Non-pigmented ciliary epithelial cell (primary cell): ENCODE measurements around the gene PDE2A.
"Not testable (repeated sequence)": the region's sequence is repeated elsewhere in the genome, so short reads cannot be mapped to it uniquely, and the experiment has no call there.

Experiments used
- DNase-seq: peaks from one replicate; pipeline ENCODE4 v3.0.0-alpha.2; 2010; ENCODE audit warnings: low read depth

The PDE2A gene

GRCh38 chr11:72576661-72577060, 97.6 kb downstream of the PDE2A start:
- no peak for DNase-seq

GRCh38 chr11:72576243-72576595, 98.0 kb downstream of the PDE2A start:
- DNase-seq, result no peak

GRCh38 chr11:72575533-72576242, 98.5 kb downstream of the PDE2A start:
- no peak for DNase-seq

GRCh38 chr11:72574548-72575460, 99.4 kb downstream of the PDE2A start:
- no peak for DNase-seq

GRCh38 chr11:72573855-72574445, 100.3 kb downstream of the PDE2A start:
- DNase-seq, result no peak

GRCh38 chr11:72573072-72573854, 101.0 kb downstream of the PDE2A start:
- DNase-seq, result no peak

- DNase-seq, result not testable (repeated sequence)
These were observed 101.7 kb downstream of the PDE2A start for GRCh38 chr11:72572540-72572939.

GRCh38 chr11:72570893-72571661, 103.1 kb downstream of the PDE2A start:
- DNase-seq, result no peak

GRCh38 chr11:72569966-72570892, 104.0 kb downstream of the PDE2A start:
- DNase-seq, result peak; percentile 38

GRCh38 chr11:72568861-72569260, 105.4 kb downstream of the PDE2A start:
- no peak for DNase-seq

GRCh38 chr11:72562431-72562830, 111.8 kb downstream of the PDE2A start:
- no peak for DNase-seq

GRCh38 chr11:72561856-72562255, 112.4 kb downstream of the PDE2A start:
- no peak for DNase-seq

GRCh38 chr11:72560864-72561263, 113.4 kb downstream of the PDE2A start:
- not testable (repeated sequence) for DNase-seq

- no peak for DNase-seq
These were observed 117.8 kb downstream of the PDE2A start for GRCh38 chr11:72556433-72556832.

GRCh38 chr11:72555014-72555522, 119.2 kb downstream of the PDE2A start:
- DNase-seq, result not testable (repeated sequence)

GRCh38 chr11:72553706-72554105, 120.5 kb downstream of the PDE2A start:
- DNase-seq, result no peak

- no peak for DNase-seq
These were observed 121.8 kb downstream of the PDE2A start for GRCh38 chr11:72552399-72552910.

- DNase-seq, result no peak
These were observed 122.7 kb downstream of the PDE2A start for GRCh38 chr11:72551571-72551970.

- DNase-seq, result no peak
These were observed 125.8 kb downstream of the PDE2A start for GRCh38 chr11:72548463-72548862.

GRCh38 chr11:72546866-72547265, 127.4 kb downstream of the PDE2A start:
- no peak for DNase-seq
